Epithelial cell of esophagus (primary cell): ENCODE results near the gene KRTAP5-1.

Source experiments
- DNase-seq: peaks from one replicate; pipeline ENCODE4 v3.0.0; 2010; ENCODE audit warnings: low read depth
- H3K4me3 ChIP-seq: 2 replicates; pipeline ENCODE4 v1.5.1; 2011; ENCODE audit warnings: mild to moderate bottlenecking, low read length, control low read depth
- CTCF ChIP-seq: IDR thresholded peaks from 2 replicates; pipeline ENCODE4 v1.5.1; 2011; ENCODE audit warnings: low read depth, mild to moderate bottlenecking, low read length, control low read depth, inconsistent platforms; ENCODE audit not compliant: insufficient read depth; ENCODE audit errors: missing control alignments

Gene KRTAP5-1

GRCh38 chr11:1544536-1544935 lies 40.5 kb downstream of the KRTAP5-1 start:
- no peak overlapping the region for H3K4me3 ChIP-seq
- TF ChIP-seq CTCF, result no peak

DNA sequence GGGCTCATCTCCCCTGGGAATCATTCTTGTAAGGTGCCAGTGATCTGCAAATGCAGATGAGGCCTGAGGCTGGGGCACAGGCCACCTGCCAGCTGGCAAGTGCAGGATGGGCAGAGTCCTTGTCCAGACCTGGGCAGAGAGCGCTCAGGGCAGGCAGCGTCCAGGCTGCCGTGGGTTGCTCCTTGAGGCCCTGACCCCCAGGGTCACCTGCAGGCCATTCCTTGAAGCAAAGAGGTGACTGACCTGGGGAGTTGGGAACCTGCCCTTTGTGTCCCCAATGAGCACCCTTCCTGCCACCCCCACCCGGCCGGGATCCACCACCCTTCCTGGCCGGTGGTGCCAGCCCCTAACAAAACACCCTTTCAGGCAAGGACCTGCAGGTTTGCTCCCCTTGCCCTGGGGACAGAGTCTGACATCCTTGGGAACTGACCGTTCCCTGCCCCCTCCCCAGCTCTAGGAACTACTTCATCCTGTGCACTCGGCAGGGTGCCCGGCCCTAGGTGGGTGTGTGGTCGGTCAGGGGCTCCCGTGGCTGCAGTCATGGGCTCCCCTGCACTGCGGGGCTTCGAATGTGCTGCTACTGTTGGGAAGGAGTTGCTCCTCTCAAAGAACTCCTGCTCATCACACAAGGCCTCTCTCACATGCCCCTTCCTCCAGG lies 41.3 kb downstream of the KRTAP5-1 start:
- no peak for TF ChIP-seq CTCF
- no peak for DNase-seq
- H3K4me3 ChIP-seq, result no peak overlapping the region

More at GRCh38 chr11:1544536-1544935, 40.5 kb downstream of the KRTAP5-1 start:
- no peak for DNase-seq

DNA sequence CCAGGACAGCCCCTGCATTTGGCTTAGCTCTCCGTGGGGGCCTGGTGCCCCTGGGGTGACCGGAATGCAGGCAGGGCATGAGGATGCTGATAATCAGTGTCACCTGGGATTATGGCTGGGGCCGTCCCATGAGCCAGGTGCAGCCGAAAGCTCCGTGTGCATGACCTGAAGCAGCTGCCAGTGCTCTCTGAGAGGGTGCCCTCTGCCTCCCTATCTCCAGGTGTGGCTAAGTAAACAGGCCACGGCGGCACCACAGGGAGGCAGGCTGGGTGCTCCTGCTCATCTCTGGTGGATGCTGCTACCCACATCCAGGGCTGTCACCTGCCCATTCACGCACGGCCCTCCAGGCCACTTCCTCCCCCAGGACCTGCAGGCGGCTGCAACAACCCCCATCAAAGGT lies 42.8 kb downstream of the KRTAP5-1 start:
- no peak for TF ChIP-seq CTCF
- no peak overlapping the region for H3K4me3 ChIP-seq
- no peak for DNase-seq

DNA sequence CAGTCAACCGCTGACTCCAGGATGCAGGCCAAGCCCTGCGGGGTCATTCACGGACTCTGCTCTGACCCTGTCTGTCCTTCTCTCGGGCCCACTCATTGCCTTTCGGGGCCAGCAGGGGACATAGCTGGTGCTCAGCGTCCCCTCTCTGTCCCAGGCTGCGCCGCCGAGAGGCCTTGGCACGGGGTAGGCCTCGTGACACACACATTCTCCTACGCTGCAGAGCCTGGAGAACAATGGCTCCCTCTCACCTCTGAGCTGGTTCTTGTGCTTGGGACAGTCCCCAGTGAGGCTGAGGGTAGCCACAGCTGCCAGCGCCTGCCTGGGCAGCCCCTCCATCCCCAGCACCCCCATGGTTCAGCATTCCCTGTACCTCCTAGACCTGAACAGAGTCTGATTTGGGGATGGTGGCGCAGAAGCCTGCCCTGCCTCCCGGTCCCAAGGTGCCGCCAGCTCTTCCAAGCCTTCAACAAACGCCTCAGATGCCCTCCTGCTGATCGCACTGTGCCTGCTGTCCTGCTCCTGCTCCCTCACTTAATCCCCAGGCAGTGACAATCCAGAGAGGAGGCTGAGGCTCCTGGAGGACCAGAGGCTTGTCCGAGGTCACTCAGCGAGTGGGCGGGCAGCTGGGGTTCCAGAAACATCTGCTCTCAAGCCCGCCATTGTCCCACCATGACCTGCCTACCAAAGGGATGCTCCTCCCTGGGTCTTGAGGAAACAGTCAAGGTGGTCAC lies 43.4 kb downstream of the KRTAP5-1 start:
- DNase-seq, result no peak
- H3K4me3 ChIP-seq, result no peak overlapping the region
- TF ChIP-seq CTCF, result no peak

GRCh38 chr11:1540074-1540473 lies 45.0 kb downstream of the KRTAP5-1 start:
- TF ChIP-seq CTCF, result no peak
- no peak for DNase-seq
- H3K4me3 ChIP-seq, result no peak overlapping the region

- no peak for DNase-seq
- TF ChIP-seq CTCF, result no peak
- no peak overlapping the region for H3K4me3 ChIP-seq
Measured at GRCh38 chr11:1538153-1538552, 46.9 kb downstream of the KRTAP5-1 start.
